CD8-positive, alpha-beta memory T cell (primary cell): Measurements from ENCODE around the gene STAB2. TPM values are rescaled to one million over a fixed set of nuclear protein-coding genes. Genes with fewer than 3 reads are reported as not detected.
A peak's percentile ranks its signal among the peaks of the same experiment; 100 is the strongest.

Experiments used
- CTCF ChIA-PET: fragments of 350-600 bp; sonication (Branson Sonifier 250); formaldehyde crosslinking; loops from one replicate; lab custom pipeline; 2021; ENCODE audit warnings: antibody characterized with exemption; lab: Charles Lee
- POLR2A ChIA-PET: fragments of 350-600 bp; sonication (Branson Sonifier 250); formaldehyde crosslinking; loops from one replicate; lab custom pipeline; 2021; ENCODE audit warnings: antibody characterized with exemption; lab: Charles Lee
- DNase-seq, 5 donors: peaks; one replicate each; pipeline versions ENCODE4 v3.0.0 to v3.0.0-alpha.2; 2020 to 2022; ENCODE audit warnings: mixed read lengths in 1 of 5
- H3K27ac ChIP-seq: one replicate; pipeline ENCODE4 v1.7.0; 2013; ENCODE audit warnings: low read depth, mild to moderate bottlenecking, low read length, moderate library complexity
- H3K27me3 ChIP-seq: 2 replicates; pipeline ENCODE4 v1.7.0; 2013; ENCODE audit warnings: low read length, mild to moderate bottlenecking; ENCODE audit not compliant: insufficient read depth, poor library complexity, severe bottlenecking
- H3K36me3 ChIP-seq: 2 replicates; pipeline ENCODE4 v1.7.0; 2013; ENCODE audit warnings: mild to moderate bottlenecking, low read length, moderate library complexity; ENCODE audit not compliant: insufficient read depth
- H3K4me1 ChIP-seq: 2 replicates; pipeline ENCODE4 v1.7.0; 2013; ENCODE audit warnings: mild to moderate bottlenecking, low read length, moderate library complexity; ENCODE audit not compliant: insufficient read depth
- H3K4me3 ChIP-seq: 2 replicates; pipeline ENCODE4 v1.7.0; 2013; ENCODE audit warnings: mild to moderate bottlenecking, low read length
- H3K9me3 ChIP-seq: 2 replicates; pipeline ENCODE4 v1.7.0; 2013; ENCODE audit warnings: mild to moderate bottlenecking, low read length
- H3K27ac Mint-ChIP-seq, 8 donors: one replicate each; pipeline ENCODE4 v1.8.0; 2020 to 2021; ENCODE audit warnings: mixed read lengths in 8 of 8, mild to moderate bottlenecking in 6 of 8, inconsistent platforms in 3 of 8, moderate library complexity in 3 of 8
- H3K27me3 Mint-ChIP-seq, 2 donors: one replicate each; pipeline ENCODE4 v1.8.0; 2020 to 2021; ENCODE audit warnings: mixed read lengths in 2 of 2, mild to moderate bottlenecking in 1 of 2, moderate library complexity in 1 of 2
- H3K36me3 Mint-ChIP-seq, 3 donors: one replicate each; pipeline ENCODE4 v1.8.0; 2020 to 2021; ENCODE audit warnings: mixed read lengths in 3 of 3, inconsistent platforms in 1 of 3, mild to moderate bottlenecking in 1 of 3
- H3K4me1 Mint-ChIP-seq, 3 donors: one replicate each; pipeline ENCODE4 v1.8.0; 2020 to 2021; ENCODE audit warnings: mixed read lengths in 3 of 3, inconsistent platforms in 1 of 3, mild to moderate bottlenecking in 1 of 3
- H3K4me3 Mint-ChIP-seq, 7 donors: one replicate each; pipeline ENCODE4 v1.8.0; 2020 to 2021; ENCODE audit warnings: mixed read lengths in 7 of 7, mild to moderate bottlenecking in 6 of 7, moderate library complexity in 4 of 7, inconsistent platforms in 2 of 7
- H3K9me3 Mint-ChIP-seq, 5 donors: one replicate each; pipeline ENCODE4 v1.8.0; 2020 to 2022; ENCODE audit warnings: mixed read lengths in 5 of 5, mild to moderate bottlenecking in 3 of 5, moderate library complexity in 2 of 5, inconsistent platforms in 1 of 5
- polyA plus RNA-seq: library from polyadenylated mRNA; unstranded; fragments of 300-500 nt; fragmentation: Illumina TruSeq; gene quantifications from one replicate; pipeline ENCODE4 v1.2.3, GENCODE V29; 2021
- total RNA-seq, 2 experiments: library from RNA; stranded (reverse); gene quantifications; one replicate each; pipeline ENCODE4 v1.2.3, GENCODE V29; 2021

STAB2 gene
- total and polyA plus RNA-seq, 3 experiments from 2014 or later, result not detected

DNA sequence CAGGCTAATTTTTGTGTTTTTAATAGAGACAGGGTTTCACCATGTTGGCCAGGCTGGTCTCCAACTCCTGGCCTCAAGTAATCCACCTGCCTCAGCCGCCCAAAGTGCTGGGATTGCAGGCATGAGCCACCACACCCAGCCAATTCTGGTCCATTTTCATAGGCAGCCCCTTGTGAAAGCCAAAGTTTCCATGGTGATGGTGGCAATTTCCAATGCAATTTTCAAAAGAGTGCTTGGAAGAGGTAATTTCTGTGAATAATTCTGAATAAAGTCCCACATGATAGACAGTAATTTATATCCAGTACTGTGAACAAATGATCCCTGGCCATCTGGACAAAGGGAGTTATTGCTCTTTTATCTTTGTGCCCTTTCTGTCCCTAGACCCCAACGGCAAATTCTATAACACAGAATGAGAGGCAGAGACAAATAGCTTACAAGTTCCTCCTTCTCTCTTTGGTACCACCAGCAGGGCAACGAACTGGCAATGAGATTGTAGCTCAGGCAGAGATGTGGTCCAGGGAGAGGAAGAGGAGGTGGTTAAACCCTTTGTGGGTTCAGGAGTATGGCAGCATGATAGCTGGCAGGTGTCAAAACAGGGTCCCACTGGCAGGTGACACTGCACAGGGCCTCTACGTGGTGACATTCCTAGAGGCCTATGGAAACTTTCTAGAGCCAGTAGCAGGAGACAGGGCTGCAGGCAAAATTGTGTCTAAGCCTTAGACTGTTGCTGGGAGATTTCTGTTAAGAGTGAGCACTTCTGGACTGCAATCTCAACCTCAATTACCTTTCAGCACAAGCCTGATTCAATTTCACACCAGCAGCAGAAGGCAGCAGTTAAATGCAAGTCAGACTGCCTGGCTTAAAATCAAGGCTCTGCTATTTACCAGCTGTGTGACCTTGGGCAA, 207.5 kb downstream of the STAB2 start:
- Histone ChIP-seq H3K36me3 (no peaks in the 10 kb centered on the region), H3K4me3 (no peak overlapping the region), H3K4me1 (no peaks in the 10 kb centered on the region), H3K27me3 (no peaks in the 10 kb centered on the region), H3K9me3 (no peaks in the 10 kb centered on the region), H3K27ac (no peak overlapping the region)
- H3K36me3 Mint-ChIP-seq, result peaks cover 19 to 52% (median 26%) of the 10 kb centered on the region in 3 donors
- H3K9me3 Mint-ChIP-seq, result no peaks in the 10 kb centered on the region
- no peak overlapping the region for H3K4me3 Mint-ChIP-seq
- H3K4me1 Mint-ChIP-seq, result no peaks in the 10 kb centered on the region
- ChIA-PET CTCF (no interaction called here), POLR2A (no interaction called here)
- H3K27ac Mint-ChIP-seq, result peak overlapping the region in 1 of 8 donors; percentile 12
- H3K27me3 Mint-ChIP-seq, result no peaks in the 10 kb centered on the region
- DNase-seq, result no peak

GRCh38 chr12:103798586-103798985, 211.5 kb downstream of the STAB2 start:
- Mint-ChIP-seq H3K36me3 (peaks cover 22 to 45% (median 24%) of the 10 kb centered on the region in 3 donors), H3K4me1 (no peaks in the 10 kb centered on the region), H3K27ac (no peak overlapping the region), H3K27me3 (no peaks in the 10 kb centered on the region), H3K9me3 (no peaks in the 10 kb centered on the region), H3K4me3 (no peak overlapping the region)
- Histone ChIP-seq H3K9me3 (no peaks in the 10 kb centered on the region), H3K4me1 (no peaks in the 10 kb centered on the region), H3K27me3 (no peaks in the 10 kb centered on the region), H3K4me3 (no peak overlapping the region), H3K36me3 (no peaks in the 10 kb centered on the region), H3K27ac (no peak overlapping the region)
- CTCF ChIA-PET, result no interaction called here
- POLR2A ChIA-PET, result no interaction called here
- DNase-seq, result no peak

GRCh38 chr12:103799504-103799856, 212.4 kb downstream of the STAB2 start:
- Histone ChIP-seq H3K4me3 (no peak overlapping the region), H3K27me3 (no peaks in the 10 kb centered on the region), H3K27ac (no peak overlapping the region), H3K9me3 (no peaks in the 10 kb centered on the region), H3K36me3 (no peaks in the 10 kb centered on the region), H3K4me1 (no peaks in the 10 kb centered on the region)
- no peaks in the 10 kb centered on the region for H3K4me1 Mint-ChIP-seq
- ChIA-PET CTCF (no interaction called here), POLR2A (no interaction called here)
- no peaks in the 10 kb centered on the region for H3K9me3 Mint-ChIP-seq
- no peak for DNase-seq
- H3K27ac Mint-ChIP-seq, result no peak overlapping the region
- H3K36me3 Mint-ChIP-seq, result peaks cover 22 to 40% (median 22%) of the 10 kb centered on the region in 3 donors
- no peaks in the 10 kb centered on the region for H3K27me3 Mint-ChIP-seq
- H3K4me3 Mint-ChIP-seq, result no peak overlapping the region

DNA sequence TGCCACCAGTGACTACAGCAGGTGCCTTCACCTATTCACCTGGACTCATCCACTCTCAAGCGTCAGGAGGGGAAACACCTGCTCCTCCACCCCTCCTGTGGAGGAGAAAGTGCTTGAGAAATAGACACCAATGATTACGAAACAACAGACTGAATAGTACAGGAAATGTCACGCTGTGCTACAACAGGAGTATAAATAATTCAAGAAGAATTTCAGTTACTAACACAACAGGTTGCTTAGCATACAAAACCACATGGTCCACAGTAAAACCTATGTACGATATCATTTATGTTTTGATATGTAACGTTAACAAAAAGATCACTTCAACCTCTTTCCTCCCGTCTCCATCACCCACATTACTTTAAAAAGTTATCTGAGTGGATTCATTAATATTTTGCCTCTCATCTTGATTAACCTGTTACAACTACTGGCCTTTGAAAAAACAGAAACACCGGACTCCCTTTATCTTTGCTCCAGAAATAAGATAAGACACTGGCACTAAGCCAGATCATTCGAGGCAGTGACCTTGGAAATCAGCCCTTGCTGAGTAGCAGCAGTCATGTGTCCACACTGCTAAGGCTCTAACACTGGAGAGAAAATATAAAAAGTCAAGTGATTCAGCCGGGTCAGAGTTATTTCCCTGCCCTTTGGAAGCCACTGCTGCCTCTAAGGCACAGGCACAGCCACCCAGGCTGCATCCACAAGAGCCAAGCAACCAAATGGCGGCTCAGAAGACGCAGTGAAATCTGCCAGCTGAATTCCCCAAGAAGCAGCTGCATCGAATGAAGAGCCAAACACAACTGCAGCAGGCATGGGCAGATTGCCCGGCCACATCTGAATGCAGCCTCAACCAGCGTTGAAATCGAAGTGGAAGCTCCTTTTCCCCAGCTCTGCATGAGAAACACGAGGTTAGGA, 213.0 kb downstream of the STAB2 start:
- peak overlapping the region in 1 of 8 donors; percentile 32 for H3K27ac Mint-ChIP-seq
- no peaks in the 10 kb centered on the region for H3K9me3 Mint-ChIP-seq
- H3K4me3 Mint-ChIP-seq, result no peak overlapping the region
- no peak for DNase-seq
- H3K4me3 ChIP-seq, result no peak overlapping the region
- ChIA-PET POLR2A (no interaction called here), CTCF (no interaction called here)
- no peaks in the 10 kb centered on the region for H3K4me1 Mint-ChIP-seq
- H3K9me3 ChIP-seq, result no peaks in the 10 kb centered on the region
- no peaks in the 10 kb centered on the region for H3K4me1 ChIP-seq
- H3K36me3 ChIP-seq, result no peaks in the 10 kb centered on the region
- H3K36me3 Mint-ChIP-seq, result peaks cover 20 to 39% (median 22%) of the 10 kb centered on the region in 3 donors
- H3K27ac ChIP-seq, result no peak overlapping the region
- no peaks in the 10 kb centered on the region for H3K27me3 ChIP-seq
- no peaks in the 10 kb centered on the region for H3K27me3 Mint-ChIP-seq

- Mint-ChIP-seq H3K9me3 (no peaks in the 10 kb centered on the region), H3K36me3 (peaks cover 17 to 33% (median 24%) of the 10 kb centered on the region in 3 donors), H3K4me3 (no peak overlapping the region), H3K27ac (peak overlapping the region in 1 of 8 donors; percentile 19), H3K27me3 (peaks cover 0 to 3% of the 10 kb centered on the region in 2 donors), H3K4me1 (no peaks in the 10 kb centered on the region)
- no peaks in the 10 kb centered on the region for H3K9me3 ChIP-seq
- POLR2A ChIA-PET, result interaction anchor here (0.6 kb wide), 1 partner anchor 11 kb away, joined by 6 read pairs; no protein-coding TSS in a partner anchor
- no peaks in the 10 kb centered on the region for H3K4me1 ChIP-seq
- H3K4me3 ChIP-seq, result no peak overlapping the region
- H3K27ac ChIP-seq, result no peak overlapping the region
- H3K27me3 ChIP-seq, result no peaks in the 10 kb centered on the region
- no peaks in the 10 kb centered on the region for H3K36me3 ChIP-seq
- DNase-seq, result no peak
- CTCF ChIA-PET, result no interaction called here
These were observed 214.9 kb downstream of the STAB2 start for GRCh38 chr12:103801709-103802585.

- no peaks in the 10 kb centered on the region for H3K36me3 ChIP-seq
- CTCF ChIA-PET, result no interaction called here
- no peaks in the 10 kb centered on the region for H3K27me3 ChIP-seq
- H3K4me1 ChIP-seq, result no peaks in the 10 kb centered on the region
- no peak for DNase-seq
- H3K4me1 Mint-ChIP-seq, result no peaks in the 10 kb centered on the region
- no peaks in the 10 kb centered on the region for H3K9me3 ChIP-seq
- H3K4me3 ChIP-seq, result no peak overlapping the region
- POLR2A ChIA-PET, result no interaction called here
- peaks cover 14 to 33% (median 22%) of the 10 kb centered on the region in 3 donors for H3K36me3 Mint-ChIP-seq
- H3K27me3 Mint-ChIP-seq, result peaks cover 0 to 3% of the 10 kb centered on the region in 2 donors
- no peak overlapping the region for H3K4me3 Mint-ChIP-seq
- H3K9me3 Mint-ChIP-seq, result no peaks in the 10 kb centered on the region
- H3K27ac ChIP-seq, result no peak overlapping the region
- H3K27ac Mint-ChIP-seq, result no peak overlapping the region
These were observed 215.5 kb downstream of the STAB2 start for GRCh38 chr12:103802586-103802886.

GRCh38 chr12:103803847-103804246, 216.8 kb downstream of the STAB2 start:
- no peak for DNase-seq
- ChIA-PET POLR2A (no interaction called here), CTCF (no interaction called here)
- Mint-ChIP-seq H3K27me3 (peaks cover 0 to 3% of the 10 kb centered on the region in 2 donors), H3K27ac (no peak overlapping the region), H3K36me3 (peaks cover 11 to 31% (median 20%) of the 10 kb centered on the region in 3 donors), H3K9me3 (no peaks in the 10 kb centered on the region), H3K4me3 (no peak overlapping the region), H3K4me1 (no peaks in the 10 kb centered on the region)
- H3K36me3 ChIP-seq, result no peaks in the 10 kb centered on the region
- no peaks in the 10 kb centered on the region for H3K9me3 ChIP-seq
- H3K4me1 ChIP-seq, result no peaks in the 10 kb centered on the region
- H3K27ac ChIP-seq, result no peak overlapping the region
- H3K4me3 ChIP-seq, result no peak overlapping the region
- no peaks in the 10 kb centered on the region for H3K27me3 ChIP-seq
